GM19239 (cell line): Measurements from ENCODE around the gene IFT27.

Experiments
- DNase-seq: peaks from one replicate; pipeline ENCODE4 v3.0.0; 2011; ENCODE audit warnings: low spot score; ENCODE audit not compliant: insufficient read length
- FAIRE-seq: peaks from 2 replicates; lab custom pipeline; 2011; peaks lifted over from hg19 to GRCh38; lab: Jason Lieb, UNC

The IFT27 gene

GRCh38 chr22:36730176-36730858 is 45.6 kb downstream of the IFT27 start:
- FAIRE-seq = no peak

GRCh38 chr22:36729321-36729720 is 46.6 kb downstream of the IFT27 start:
- DNase-seq (no peak), FAIRE-seq (no peak)

More at GRCh38 chr22:36730176-36730858, 45.6 kb downstream of the IFT27 start:
- DNase-seq = no peak

- no peak for FAIRE-seq
- DNase-seq = no peak
Measured at GRCh38 chr22:36728505-36728904, 47.4 kb downstream of the IFT27 start.

GRCh38 chr22:36727927-36728488 is 47.9 kb downstream of the IFT27 start:
- no peak for FAIRE-seq
- no peak for DNase-seq

GRCh38 chr22:36727110-36727509 is 48.8 kb downstream of the IFT27 start:
- FAIRE-seq = no peak
- no peak for DNase-seq

- no peak for FAIRE-seq
- no peak for DNase-seq
Measured at GRCh38 chr22:36726007-36726380, 49.9 kb downstream of the IFT27 start.

- DNase-seq (no peak), FAIRE-seq (no peak)
Measured at GRCh38 chr22:36725366-36726006, 50.4 kb downstream of the IFT27 start.

- FAIRE-seq = no peak
Measured at GRCh38 chr22:36724836-36725235, 51.1 kb downstream of the IFT27 start.

GRCh38 chr22:36722055-36722454 is 53.9 kb downstream of the IFT27 start:
- no peak for FAIRE-seq
- no peak for DNase-seq

More at GRCh38 chr22:36724836-36725235, 51.1 kb downstream of the IFT27 start:
- DNase-seq = no peak

GRCh38 chr22:36715647-36716046 is 60.3 kb downstream of the IFT27 start:
- FAIRE-seq = no peak

GRCh38 chr22:36714110-36714509 is 61.8 kb downstream of the IFT27 start:
- no peak for FAIRE-seq
- no peak for DNase-seq

More at GRCh38 chr22:36715647-36716046, 60.3 kb downstream of the IFT27 start:
- DNase-seq = no peak

- FAIRE-seq (no peak), DNase-seq (no peak)
Measured at GRCh38 chr22:36713436-36713835, 62.5 kb downstream of the IFT27 start.
